WTC11 (cell line): Measurements from ENCODE around the gene ZNF280D. TPM values are rescaled to one million over a fixed set of nuclear protein-coding genes. Genes with fewer than 3 reads are reported as not detected.

Experiments
- ATAC-seq: fragments of 200-7000 bp; cut with Tn5 transposase; 2 replicates; pipeline ENCODE4 v1.10.0; 2021; ENCODE audit warnings: mild to moderate bottlenecking, moderate library complexity
- CTCF ChIA-PET: fragments of 300-600 bp; sonication (Branson Sonifier 250); formaldehyde crosslinking; loops from one replicate; lab custom pipeline; 2021; ENCODE audit warnings: antibody characterized with exemption; lab: Charles Lee
- POLR2A ChIA-PET: fragments of 350-600 bp; sonication (Branson Sonifier 250); formaldehyde crosslinking; loops from one replicate; lab custom pipeline; 2021; ENCODE audit warnings: antibody characterized with exemption; lab: Charles Lee
- DNase-seq: peaks from one replicate; pipeline ENCODE4 v3.0.0; 2021; ENCODE audit warnings: low spot score
- H3K27ac Mint-ChIP-seq: 2 replicates; pipeline ENCODE4 v1.8.0; 2021; ENCODE audit warnings: mixed read lengths
- H3K27me3 Mint-ChIP-seq: 2 replicates; pipeline ENCODE4 v1.8.0; 2021; ENCODE audit warnings: low read depth, mild to moderate bottlenecking, moderate library complexity, mixed read lengths
- H3K36me3 Mint-ChIP-seq: 2 replicates; pipeline ENCODE4 v1.8.0; 2021; ENCODE audit warnings: mixed read lengths
- H3K4me1 Mint-ChIP-seq: 2 replicates; pipeline ENCODE4 v1.8.0; 2022; ENCODE audit warnings: mixed read lengths
- H3K4me3 Mint-ChIP-seq: 2 replicates; pipeline ENCODE4 v1.8.0; 2021; ENCODE audit warnings: mild to moderate bottlenecking, moderate library complexity, mixed read lengths
- H3K9me3 Mint-ChIP-seq: 2 replicates; pipeline ENCODE4 v1.8.0; 2021; ENCODE audit warnings: mixed read lengths
- ATF2 ChIP-seq: sonication (generic); formaldehyde crosslinking; IDR thresholded peaks from 2 replicates; pipeline ENCODE4 v1.8.1; 2022; ENCODE audit warnings: low read depth, missing genetic modification reagents, borderline replicate concordance
- ATF3 ChIP-seq: sonication (generic); formaldehyde crosslinking; conservative IDR thresholded peaks from 2 replicates; pipeline ENCODE4 v1.8.1; 2022; ENCODE audit warnings: mild to moderate bottlenecking, missing genetic modification reagents
- CDX4 ChIP-seq: fragments of 250-450 bp; sonication (Bioruptor Pico); IDR thresholded peaks from 2 replicates; pipeline ENCODE4 v1.9.0; 2021; ENCODE audit warnings: moderate library complexity, mild to moderate bottlenecking, inconsistent platforms, borderline replicate concordance
- CTCF ChIP-seq: fragments of 200-600 bp; IDR thresholded peaks from 2 replicates; pipeline ENCODE4 v1.8.0; 2022; ENCODE audit warnings: antibody characterized with exemption
- ESRRA ChIP-seq: sonication (generic); formaldehyde crosslinking; IDR thresholded peaks from 2 replicates; pipeline ENCODE4 v1.8.1; 2022; ENCODE audit warnings: mild to moderate bottlenecking, missing genetic modification reagents, borderline replicate concordance
- ETV6 ChIP-seq: sonication (generic); formaldehyde crosslinking; IDR thresholded peaks from 2 replicates; pipeline ENCODE4 v1.8.1; 2022; ENCODE audit warnings: mild to moderate bottlenecking, missing genetic modification reagents
- FOXK1 ChIP-seq: sonication (generic); formaldehyde crosslinking; IDR thresholded peaks from 2 replicates; pipeline ENCODE4 v1.8.0; 2022; ENCODE audit warnings: mild to moderate bottlenecking, moderate library complexity, missing genetic modification reagents
- FOXP4 ChIP-seq: sonication (generic); formaldehyde crosslinking; IDR thresholded peaks from 2 replicates; pipeline ENCODE4 v1.8.0; 2022; ENCODE audit warnings: mild to moderate bottlenecking, missing genetic modification reagents
- JUN ChIP-seq: sonication (generic); formaldehyde crosslinking; IDR thresholded peaks from 2 replicates; pipeline ENCODE4 v1.8.0; 2023; ENCODE audit warnings: mild to moderate bottlenecking, missing genetic modification reagents
- MXD4 ChIP-seq: fragments of 250-450 bp; sonication (Bioruptor Pico); IDR thresholded peaks from 2 replicates; pipeline ENCODE4 v1.8.0; 2021; ENCODE audit warnings: mild to moderate bottlenecking, moderate library complexity, borderline replicate concordance
- NFYB ChIP-seq: sonication (generic); formaldehyde crosslinking; conservative IDR thresholded peaks from 2 replicates; pipeline ENCODE4 v1.8.0; 2022; ENCODE audit warnings: low read depth, missing genetic modification reagents
- PREB ChIP-seq: sonication (generic); formaldehyde crosslinking; IDR thresholded peaks from 2 replicates; pipeline ENCODE4 v1.8.1; 2022; ENCODE audit warnings: mild to moderate bottlenecking, missing genetic modification reagents, moderate library complexity, borderline replicate concordance
- PRRX2 ChIP-seq: fragments of 250-450 bp; sonication (Bioruptor Pico); IDR thresholded peaks from 2 replicates; pipeline ENCODE4 v1.8.0; 2021; ENCODE audit warnings: mild to moderate bottlenecking
- SMAD4 ChIP-seq: sonication (generic); formaldehyde crosslinking; IDR thresholded peaks from 2 replicates; pipeline ENCODE4 v1.8.0; 2022; ENCODE audit warnings: mild to moderate bottlenecking, missing genetic modification reagents
- STAT6 ChIP-seq: sonication (generic); formaldehyde crosslinking; conservative IDR thresholded peaks from 2 replicates; pipeline ENCODE4 v1.8.1; 2023; ENCODE audit warnings: mild to moderate bottlenecking, low read depth, missing genetic modification reagents, moderate library complexity
- TCF7 ChIP-seq: sonication (generic); formaldehyde crosslinking; IDR thresholded peaks from 2 replicates; pipeline ENCODE4 v1.8.0; 2022; ENCODE audit warnings: mild to moderate bottlenecking, low read depth, missing genetic modification reagents, moderate library complexity
- USF2 ChIP-seq: sonication (generic); formaldehyde crosslinking; IDR thresholded peaks from 2 replicates; pipeline ENCODE4 v1.8.1; 2023; ENCODE audit warnings: mild to moderate bottlenecking, missing genetic modification reagents, moderate library complexity
- ZBTB43 ChIP-seq: sonication (generic); formaldehyde crosslinking; IDR thresholded peaks from 2 replicates; pipeline ENCODE4 v1.8.1; 2023; ENCODE audit warnings: mild to moderate bottlenecking, missing genetic modification reagents
- ZNF138 ChIP-seq: sonication (generic); formaldehyde crosslinking; conservative IDR thresholded peaks from 2 replicates; pipeline ENCODE4 v1.8.1; 2022; ENCODE audit warnings: mild to moderate bottlenecking, moderate library complexity, missing genetic modification reagents
- ZNF232 ChIP-seq: sonication (generic); formaldehyde crosslinking; IDR thresholded peaks from 2 replicates; pipeline ENCODE4 v1.8.0; 2022; ENCODE audit warnings: mild to moderate bottlenecking, missing genetic modification reagents
- ZSCAN18 ChIP-seq: fragments of 250-450 bp; sonication (Bioruptor Pico); IDR thresholded peaks from 2 replicates; pipeline ENCODE4 v2.1.2; 2022; ENCODE audit warnings: mild to moderate bottlenecking, moderate library complexity
- total RNA-seq: library from RNA; stranded (reverse); gene quantifications from 3 replicates; pipeline ENCODE4 v1.2.3, GENCODE V29; 2021

ZNF280D gene
- total RNA-seq, 1 experiment from 2014 or later = 25.7 TPM

GRCh38 chr15:56736308-56736707 is 3.0 kb upstream of the ZNF280D start (continued):
- no peak for TF ChIP-seq ZNF232 (CRISPR knock-in tag)
- TF ChIP-seq MXD4 (CRISPR knock-in tag) = no peak
- TF ChIP-seq ETV6 (CRISPR knock-in tag) = no peak
- TF ChIP-seq ATF2 = no peak
- TF ChIP-seq JUN (CRISPR knock-in tag) = no peak
- TF ChIP-seq PREB (CRISPR knock-in tag) = no peak
- no peak for TF ChIP-seq ZNF138 (CRISPR knock-in tag)

- peaks cover 23% of the 10 kb centered on the region for H3K36me3 Mint-ChIP-seq
- ChIA-PET CTCF (no interaction called here), POLR2A (no interaction called here)
- peaks cover 23% of the 10 kb centered on the region for H3K4me1 Mint-ChIP-seq
- no peak for DNase-seq
- no peak overlapping the region for H3K4me3 Mint-ChIP-seq
- H3K27me3 Mint-ChIP-seq = peaks cover 22% of the 10 kb centered on the region
- ATAC-seq = no peak
- H3K27ac Mint-ChIP-seq = no peak overlapping the region
- peaks cover 22% of the 10 kb centered on the region for H3K9me3 Mint-ChIP-seq
- TF ChIP-seq FOXK1 (CRISPR knock-in tag) = no peak
- TF ChIP-seq NFYB = no peak
- no peak for TF ChIP-seq TCF7 (CRISPR knock-in tag)
- TF ChIP-seq CTCF = no peak
- no peak for TF ChIP-seq PREB (CRISPR knock-in tag)
- no peak for TF ChIP-seq SMAD4 (CRISPR knock-in tag)
- TF ChIP-seq USF2 (CRISPR knock-in tag) = no peak
- TF ChIP-seq ESRRA = no peak
- no peak for TF ChIP-seq ZBTB43 (CRISPR knock-in tag)
- no peak for TF ChIP-seq CDX4 (CRISPR knock-in tag)
- TF ChIP-seq PRRX2 = no peak
- no peak for TF ChIP-seq ZSCAN18 (CRISPR knock-in tag)
- TF ChIP-seq STAT6 = no peak
- no peak for TF ChIP-seq FOXP4 (CRISPR knock-in tag)
- TF ChIP-seq ATF3 (CRISPR knock-in tag) = no peak
These were observed 2.3 kb upstream of the ZNF280D start for GRCh38 chr15:56735589-56735988.
